GM12878 (cell line): ENCODE results near the gene MGAT3.

Source experiments
- CTCF ChIP-seq, 3 experiments: IDR thresholded peaks in 2 of 3; conservative IDR thresholded peaks in 1 of 3; 2 replicates each; pipeline ENCODE4 v1.5.1; 2011; ENCODE audit warnings: low read depth in 3 of 3, low read length in 3 of 3, mild to moderate bottlenecking in 3 of 3, control low read depth in 2 of 3, moderate library complexity in 2 of 3, inconsistent platforms in 1 of 3, mixed read lengths in 1 of 3; ENCODE audit not compliant: control insufficient read depth in 2 of 3, insufficient read depth in 1 of 3; ENCODE audit errors: extremely low read depth in 1 of 3
- FOXM1 ChIP-seq: IDR thresholded peaks from 2 replicates; pipeline ENCODE4 v1.6.1; 2012; ENCODE audit warnings: low read depth, mild to moderate bottlenecking, inconsistent platforms, low read length, moderate library complexity
- JUND ChIP-seq: IDR thresholded peaks from 2 replicates; pipeline ENCODE4 v1.6.1; 2012; ENCODE audit warnings: low read depth, mild to moderate bottlenecking, low read length, improper control_type of control experiment, moderate library complexity
- MAX ChIP-seq: IDR thresholded peaks from 2 replicates; pipeline ENCODE4 v1.6.1; 2012; ENCODE audit warnings: low read depth, low read length, improper control_type of control experiment
- POLR2AphosphoS5 ChIP-seq: IDR thresholded peaks from 2 replicates; pipeline ENCODE4 v1.6.1; 2011; ENCODE audit warnings: mild to moderate bottlenecking, low read length, inconsistent platforms
- SPI1 ChIP-seq: IDR thresholded peaks from 2 replicates; pipeline ENCODE4 v1.6.1; 2011; ENCODE audit warnings: low read depth, mild to moderate bottlenecking, low read length, moderate library complexity, borderline replicate concordance; ENCODE audit not compliant: insufficient read depth

- TF ChIP-seq FOXM1: no peak
- TF ChIP-seq CTCF (IDR thresholded peaks at IDR 0.05 in 2 of 3, conservative IDR thresholded peaks at IDR 0.05 in 1 of 3; ENCODE audit: control insufficient read depth in 2 of 3, extremely low read depth in 1 of 3, insufficient read depth in 1 of 3, low read depth in 3 of 3, low read length in 3 of 3): no peak
- TF ChIP-seq MAX: no peak
- no peak for TF ChIP-seq JUND
- TF ChIP-seq SPI1: no peak
- no peak for TF ChIP-seq POLR2AphosphoS5
Observed at GRCh38 chr22:39534092-39534506, 77.3 kb downstream of the MGAT3 start.
